Ascending aorta (tissue), 2 donors: ENCODE measurements around the gene KRTAP21-3. TPM values are rescaled to one million over a fixed set of nuclear protein-coding genes. Genes with fewer than 3 reads are reported as not detected.

Source experiments
- DNase-seq, 2 donors: peaks; one replicate each; pipeline ENCODE4 v3.0.0-alpha.2; 2019; ENCODE audit warnings: low spot score in 2 of 2
- H3K27ac ChIP-seq, 2 donors: fragments of 200-600 bp; sonication (generic); one replicate each; pipeline ENCODE4 v1.5.1; 2016 to 2017; ENCODE audit warnings: mild to moderate bottlenecking in 1 of 2
- H3K27me3 ChIP-seq: fragments of 200-600 bp; sonication (generic); one replicate; pipeline ENCODE4 v1.5.1; 2017
- H3K36me3 ChIP-seq, 2 donors: fragments of 200-600 bp; sonication (generic); one replicate each; pipeline ENCODE4 v1.5.1; 2016
- H3K4me1 ChIP-seq, 2 donors: fragments of 200-600 bp; sonication (generic); one replicate each; pipeline ENCODE4 v1.5.1; 2016 to 2017; ENCODE audit warnings: mild to moderate bottlenecking in 1 of 2
- H3K4me3 ChIP-seq, 2 donors: fragments of 200-600 bp; sonication (generic); one replicate each; pipeline ENCODE4 v1.5.1; 2016 to 2017; ENCODE audit warnings: mild to moderate bottlenecking in 1 of 2
- H3K9me3 ChIP-seq, 2 donors: fragments of 200-600 bp; sonication (generic); one replicate each; pipeline ENCODE4 v1.5.1; 2016
- intact Hi-C: fragments of 100-400 bp; cut with DNase I; formaldehyde crosslinking; loops from one replicate; pipeline ENCODE4 v1.15.1; 2023
- total RNA-seq: library from RNA; depleted of rRNA; stranded (reverse); fragments of >200 nt; gene quantifications from one replicate; pipeline ENCODE4 v1.1.0, GENCODE V29; 2016
- TF ChIP-seq, protein P1 (sequence below), 3 experiments: fragments of 200-600 bp in 2 of 3; fragments of 450-650 bp in 1 of 3; sonication (generic) in 2 of 3; IDR thresholded peaks; one replicate each; pipeline ENCODE4 v1.5.1; 2016 to 2019; ENCODE audit warnings: antibody characterized with exemption in 3 of 3, mild to moderate bottlenecking in 1 of 3, moderate library complexity in 1 of 3

Gene KRTAP21-3
- total RNA-seq, 1 donor from 2014 or later = not detected

DNA sequence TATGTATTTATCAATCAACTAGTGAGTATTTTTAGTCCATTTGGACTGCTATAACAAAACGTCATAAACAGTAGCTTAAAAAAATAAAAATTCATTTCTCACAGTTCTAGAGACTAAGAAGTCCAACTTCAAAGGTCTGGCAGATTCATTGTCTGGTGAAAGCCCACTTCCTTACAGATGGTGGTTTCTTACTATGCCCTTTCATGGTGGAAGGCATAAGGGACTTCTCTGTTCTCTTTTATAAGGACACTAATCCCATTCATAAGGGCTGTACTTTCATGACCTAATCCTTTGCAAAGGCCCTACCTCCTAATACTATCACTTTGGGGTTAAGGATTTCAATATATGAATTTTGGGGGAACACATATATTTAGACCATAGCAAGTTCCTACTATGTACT lies 38.0 kb downstream of the KRTAP21-3 start:
- H3K9me3 ChIP-seq = no peaks in the 10 kb centered on the region
- no peak for DNase-seq
- no peaks in the 10 kb centered on the region for H3K4me1 ChIP-seq
- TF ChIP-seq, protein P1, sequence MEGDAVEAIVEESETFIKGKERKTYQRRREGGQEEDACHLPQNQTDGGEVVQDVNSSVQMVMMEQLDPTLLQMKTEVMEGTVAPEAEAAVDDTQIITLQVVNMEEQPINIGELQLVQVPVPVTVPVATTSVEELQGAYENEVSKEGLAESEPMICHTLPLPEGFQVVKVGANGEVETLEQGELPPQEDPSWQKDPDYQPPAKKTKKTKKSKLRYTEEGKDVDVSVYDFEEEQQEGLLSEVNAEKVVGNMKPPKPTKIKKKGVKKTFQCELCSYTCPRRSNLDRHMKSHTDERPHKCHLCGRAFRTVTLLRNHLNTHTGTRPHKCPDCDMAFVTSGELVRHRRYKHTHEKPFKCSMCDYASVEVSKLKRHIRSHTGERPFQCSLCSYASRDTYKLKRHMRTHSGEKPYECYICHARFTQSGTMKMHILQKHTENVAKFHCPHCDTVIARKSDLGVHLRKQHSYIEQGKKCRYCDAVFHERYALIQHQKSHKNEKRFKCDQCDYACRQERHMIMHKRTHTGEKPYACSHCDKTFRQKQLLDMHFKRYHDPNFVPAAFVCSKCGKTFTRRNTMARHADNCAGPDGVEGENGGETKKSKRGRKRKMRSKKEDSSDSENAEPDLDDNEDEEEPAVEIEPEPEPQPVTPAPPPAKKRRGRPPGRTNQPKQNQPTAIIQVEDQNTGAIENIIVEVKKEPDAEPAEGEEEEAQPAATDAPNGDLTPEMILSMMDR (IDR thresholded peaks at IDR 0.05) = no peak
- H3K4me3 ChIP-seq = no peak overlapping the region
- intact Hi-C loops = no loop called here
- no peaks in the 10 kb centered on the region for H3K36me3 ChIP-seq
- H3K27ac ChIP-seq = no peak overlapping the region
- H3K27me3 ChIP-seq = no peaks in the 10 kb centered on the region

DNA sequence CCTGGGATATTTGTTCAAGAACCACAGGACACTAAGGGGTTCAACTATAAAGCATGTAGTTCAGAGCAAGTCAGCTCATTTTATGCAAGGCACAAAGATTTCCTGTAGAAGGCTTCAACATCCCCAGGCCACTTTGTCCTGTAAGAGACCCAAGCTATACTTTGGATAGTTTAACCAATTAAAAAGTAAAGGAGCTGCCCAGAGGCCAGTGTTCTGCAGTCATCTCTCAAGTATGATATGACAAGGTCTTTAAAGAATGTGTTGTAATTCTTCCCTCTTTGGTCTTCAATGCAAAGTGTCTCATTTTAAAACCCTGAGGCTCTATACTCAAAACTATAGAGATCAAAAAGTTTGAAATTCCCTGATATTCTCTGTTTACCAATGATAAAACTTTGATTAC lies 41.8 kb downstream of the KRTAP21-3 start:
- Histone ChIP-seq H3K4me3 (no peak overlapping the region), H3K27ac (no peak overlapping the region), H3K36me3 (no peaks in the 10 kb centered on the region), H3K27me3 (no peaks in the 10 kb centered on the region), H3K4me1 (no peaks in the 10 kb centered on the region), H3K9me3 (no peaks in the 10 kb centered on the region)
- TF ChIP-seq, protein P1 (IDR thresholded peaks at IDR 0.05) = no peak
- no peak for DNase-seq
- intact Hi-C loops = no loop called here

DNA sequence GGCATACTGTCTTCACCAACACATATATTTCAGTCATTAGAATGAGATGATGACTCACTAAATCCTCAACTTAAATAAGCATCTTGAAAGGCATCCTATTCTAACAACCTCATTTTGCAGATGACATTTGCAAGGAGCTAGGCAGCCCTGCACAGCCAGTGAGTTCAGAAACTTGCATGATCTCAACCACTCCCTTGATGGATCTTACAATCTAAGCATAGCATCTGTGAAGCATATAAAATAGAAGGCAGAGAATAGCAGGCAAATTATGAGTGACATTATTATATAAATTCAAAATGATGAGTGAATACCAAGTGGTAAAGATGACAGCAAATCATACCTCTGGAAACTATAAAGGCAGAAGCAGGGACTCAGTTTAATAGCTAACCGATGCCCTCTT lies 44.3 kb downstream of the KRTAP21-3 start:
- H3K27ac ChIP-seq = no peak overlapping the region
- intact Hi-C loops = no loop called here
- DNase-seq = no peak
- no peaks in the 10 kb centered on the region for H3K36me3 ChIP-seq
- no peaks in the 10 kb centered on the region for H3K27me3 ChIP-seq
- no peak overlapping the region for H3K4me3 ChIP-seq
- TF ChIP-seq, protein P1 (IDR thresholded peaks at IDR 0.05) = no peak
- no peaks in the 10 kb centered on the region for H3K4me1 ChIP-seq
- H3K9me3 ChIP-seq = no peaks in the 10 kb centered on the region

DNA sequence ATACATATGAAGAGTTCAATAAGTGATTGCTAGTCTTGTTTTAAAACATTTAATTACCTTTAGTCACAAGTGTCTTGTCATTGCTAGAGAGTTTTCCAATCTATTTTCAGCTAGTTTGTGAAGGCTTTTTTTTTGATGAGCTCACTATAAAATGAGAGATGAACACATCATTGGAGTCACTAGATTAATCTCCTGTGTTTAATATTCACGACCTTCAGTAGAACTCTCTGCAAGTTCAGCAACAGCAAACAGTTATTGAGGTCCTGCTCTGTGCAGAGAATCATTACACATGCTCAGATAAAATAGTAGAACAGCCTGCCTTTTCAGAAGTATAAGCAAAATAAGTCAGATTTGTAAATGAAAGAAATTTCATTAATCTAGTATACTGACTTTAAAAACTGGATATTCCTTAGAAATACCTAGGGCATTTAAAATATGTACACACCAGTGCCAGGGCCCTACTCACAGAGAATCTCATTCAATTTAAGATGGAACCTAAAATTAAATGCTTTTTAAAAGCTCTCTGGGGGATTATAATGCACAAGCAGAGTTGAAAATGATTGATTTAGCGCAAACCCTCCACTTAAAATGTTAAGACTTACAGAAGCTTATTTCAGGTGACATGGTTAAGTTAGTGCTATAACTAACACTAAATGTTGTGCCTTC lies 45.5 kb downstream of the KRTAP21-3 start:
- TF ChIP-seq, protein P1 (IDR thresholded peaks at IDR 0.05) = no peak
- H3K4me1 ChIP-seq = no peaks in the 10 kb centered on the region
- intact Hi-C loops = no loop called here
- no peak overlapping the region for H3K4me3 ChIP-seq
- no peaks in the 10 kb centered on the region for H3K9me3 ChIP-seq
- no peak overlapping the region for H3K27ac ChIP-seq
- H3K36me3 ChIP-seq = no peaks in the 10 kb centered on the region
- no peaks in the 10 kb centered on the region for H3K27me3 ChIP-seq
- no peak for DNase-seq

DNA sequence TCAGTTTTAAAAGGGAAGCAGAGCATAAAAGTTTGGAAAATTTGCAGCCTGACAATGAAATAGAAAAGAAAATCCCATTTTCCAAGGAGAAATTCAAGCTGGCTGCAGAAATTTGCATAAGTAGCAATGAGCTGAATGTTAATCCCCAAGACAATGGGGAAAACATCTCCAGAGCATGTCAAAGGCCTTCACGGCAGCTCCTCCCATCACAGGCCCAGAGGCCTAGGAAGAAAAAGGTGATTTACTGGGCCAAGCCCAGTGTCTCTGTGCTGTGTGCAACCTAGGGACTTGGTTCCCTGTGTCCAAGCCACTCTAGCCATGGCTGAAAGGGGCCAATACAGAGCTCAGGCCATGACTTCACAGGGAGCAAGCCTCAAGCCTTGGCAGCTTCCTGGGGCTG lies 49.8 kb downstream of the KRTAP21-3 start:
- no peaks in the 10 kb centered on the region for H3K9me3 ChIP-seq
- no peak overlapping the region for H3K4me3 ChIP-seq
- H3K27ac ChIP-seq = no peak overlapping the region
- no peaks in the 10 kb centered on the region for H3K27me3 ChIP-seq
- intact Hi-C loops = no loop called here
- no peaks in the 10 kb centered on the region for H3K36me3 ChIP-seq
- no peaks in the 10 kb centered on the region for H3K4me1 ChIP-seq
- no peak for DNase-seq
- TF ChIP-seq, protein P1 (IDR thresholded peaks at IDR 0.05) = no peak

Other genes with a start within 250 kb of the KRTAP21-3 start
- not detected for gene KRTAP19-1, start 238.4 kb downstream of the KRTAP21-3 start, total RNA-seq
- not detected for gene KRTAP19-2, start 231.3 kb downstream of the KRTAP21-3 start, total RNA-seq
- gene KRTAP19-3, start 226.8 kb downstream of the KRTAP21-3 start, total RNA-seq = not detected
- gene KRTAP19-4, start 221.6 kb downstream of the KRTAP21-3 start, total RNA-seq = not detected
- not detected for gene KRTAP19-5, start 216.6 kb downstream of the KRTAP21-3 start, total RNA-seq
- gene KRTAP19-6, start 176.9 kb downstream of the KRTAP21-3 start, total RNA-seq = not detected
- not detected for gene KRTAP19-7, start 157.5 kb downstream of the KRTAP21-3 start, total RNA-seq
- not detected for gene KRTAP22-2, start 128.4 kb downstream of the KRTAP21-3 start, total RNA-seq
- gene KRTAP6-3, start 126.3 kb downstream of the KRTAP21-3 start, total RNA-seq = not detected
- gene KRTAP6-2, start 119.9 kb downstream of the KRTAP21-3 start, total RNA-seq = not detected
- gene KRTAP22-1, start 117.7 kb downstream of the KRTAP21-3 start, total RNA-seq = not detected
- gene KRTAP6-1, start 104.8 kb downstream of the KRTAP21-3 start, total RNA-seq = not detected
- not detected for gene KRTAP20-1, start 102.4 kb downstream of the KRTAP21-3 start, total RNA-seq
- gene KRTAP20-4, start 98.2 kb downstream of the KRTAP21-3 start, total RNA-seq = not detected
- gene KRTAP20-2, start 83.6 kb downstream of the KRTAP21-3 start, total RNA-seq = not detected
- gene KRTAP20-3, start 75.9 kb downstream of the KRTAP21-3 start, total RNA-seq = not detected
- not detected for gene KRTAP21-2, start 28.5 kb upstream of the KRTAP21-3 start, total RNA-seq
- not detected for gene KRTAP21-1, start 36.7 kb upstream of the KRTAP21-3 start, total RNA-seq
- not detected for gene KRTAP8-1, start 94.5 kb upstream of the KRTAP21-3 start, total RNA-seq
- gene KRTAP7-1, start 111.0 kb upstream of the KRTAP21-3 start, total RNA-seq = not detected
- gene KRTAP11-1, start 162.8 kb upstream of the KRTAP21-3 start, total RNA-seq = not detected